Chondrocyte (in vitro differentiated cells): ENCODE data around the gene PRXL2B. TPM values are rescaled to one million over a fixed set of nuclear protein-coding genes. Genes with fewer than 3 reads are reported as not detected.
A peak's percentile ranks its signal among the peaks of the same experiment; 100 is the strongest.

Source experiments
- DNase-seq: peaks from one replicate; pipeline ENCODE4 v3.0.0; 2021; ENCODE audit warnings: mixed read lengths, low spot score
- H3K27ac Mint-ChIP-seq: one replicate; pipeline ENCODE4 v1.8.0; 2021; ENCODE audit warnings: mild to moderate bottlenecking, moderate library complexity, mixed read lengths; ENCODE audit not compliant: unreplicated experiment
- H3K27me3 Mint-ChIP-seq: 2 replicates; pipeline ENCODE4 v1.8.0; 2021; ENCODE audit warnings: low read depth, mixed read lengths
- H3K36me3 Mint-ChIP-seq: 2 replicates; pipeline ENCODE4 v1.8.0; 2021; ENCODE audit warnings: low read depth, mixed read lengths
- H3K4me1 Mint-ChIP-seq: 2 replicates; pipeline ENCODE4 v1.8.0; 2021; ENCODE audit warnings: low read depth, mild to moderate bottlenecking, mixed read lengths
- H3K4me3 Mint-ChIP-seq: one replicate; pipeline ENCODE4 v1.8.0; 2021; ENCODE audit warnings: mild to moderate bottlenecking, moderate library complexity, mixed read lengths; ENCODE audit not compliant: unreplicated experiment
- H3K9me3 Mint-ChIP-seq: 2 replicates; pipeline ENCODE4 v1.8.0; 2021; ENCODE audit warnings: low read depth, mixed read lengths
- total RNA-seq: library from RNA; stranded (reverse); gene quantifications from 3 replicates; pipeline ENCODE4 v1.2.1, GENCODE V29; 2021
- TF ChIP-seq, protein P1 (sequence below): fragments of 200-600 bp; sonication (generic); IDR thresholded peaks from 2 replicates; pipeline ENCODE4 v1.5.0; 2021; ENCODE audit warnings: antibody characterized with exemption, mild to moderate bottlenecking, moderate library complexity

PRXL2B gene
- total RNA-seq, 1 donor from 2014 or later: 25.6 TPM

DNA sequence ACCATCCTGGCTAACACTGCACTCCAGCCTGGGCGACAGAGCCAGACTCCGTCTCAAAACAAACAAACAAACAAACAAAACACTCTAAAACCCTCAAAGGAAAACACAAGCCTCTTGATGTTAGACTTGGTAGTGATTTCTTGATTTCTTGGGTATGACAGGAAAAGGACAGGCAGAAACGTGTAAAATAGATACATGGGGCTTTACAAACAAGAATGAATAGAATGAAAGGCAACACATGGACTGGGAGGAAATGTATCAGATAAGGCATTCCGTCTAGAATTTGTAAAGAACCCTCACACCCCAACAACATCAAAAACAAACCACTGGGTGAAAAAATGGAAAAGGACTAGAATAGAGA, 7.8 kb upstream of the PRXL2B start:
- Mint-ChIP-seq H3K4me1 (peaks cover 3% of the 10 kb centered on the region), H3K4me3 (no peak overlapping the region), H3K36me3 (no peaks in the 10 kb centered on the region), H3K27me3 (no peaks in the 10 kb centered on the region), H3K9me3 (peaks cover 5% of the 10 kb centered on the region), H3K27ac (no peak overlapping the region)
- TF ChIP-seq, protein P1, sequence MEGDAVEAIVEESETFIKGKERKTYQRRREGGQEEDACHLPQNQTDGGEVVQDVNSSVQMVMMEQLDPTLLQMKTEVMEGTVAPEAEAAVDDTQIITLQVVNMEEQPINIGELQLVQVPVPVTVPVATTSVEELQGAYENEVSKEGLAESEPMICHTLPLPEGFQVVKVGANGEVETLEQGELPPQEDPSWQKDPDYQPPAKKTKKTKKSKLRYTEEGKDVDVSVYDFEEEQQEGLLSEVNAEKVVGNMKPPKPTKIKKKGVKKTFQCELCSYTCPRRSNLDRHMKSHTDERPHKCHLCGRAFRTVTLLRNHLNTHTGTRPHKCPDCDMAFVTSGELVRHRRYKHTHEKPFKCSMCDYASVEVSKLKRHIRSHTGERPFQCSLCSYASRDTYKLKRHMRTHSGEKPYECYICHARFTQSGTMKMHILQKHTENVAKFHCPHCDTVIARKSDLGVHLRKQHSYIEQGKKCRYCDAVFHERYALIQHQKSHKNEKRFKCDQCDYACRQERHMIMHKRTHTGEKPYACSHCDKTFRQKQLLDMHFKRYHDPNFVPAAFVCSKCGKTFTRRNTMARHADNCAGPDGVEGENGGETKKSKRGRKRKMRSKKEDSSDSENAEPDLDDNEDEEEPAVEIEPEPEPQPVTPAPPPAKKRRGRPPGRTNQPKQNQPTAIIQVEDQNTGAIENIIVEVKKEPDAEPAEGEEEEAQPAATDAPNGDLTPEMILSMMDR: no peak
- no peak for DNase-seq

DNA sequence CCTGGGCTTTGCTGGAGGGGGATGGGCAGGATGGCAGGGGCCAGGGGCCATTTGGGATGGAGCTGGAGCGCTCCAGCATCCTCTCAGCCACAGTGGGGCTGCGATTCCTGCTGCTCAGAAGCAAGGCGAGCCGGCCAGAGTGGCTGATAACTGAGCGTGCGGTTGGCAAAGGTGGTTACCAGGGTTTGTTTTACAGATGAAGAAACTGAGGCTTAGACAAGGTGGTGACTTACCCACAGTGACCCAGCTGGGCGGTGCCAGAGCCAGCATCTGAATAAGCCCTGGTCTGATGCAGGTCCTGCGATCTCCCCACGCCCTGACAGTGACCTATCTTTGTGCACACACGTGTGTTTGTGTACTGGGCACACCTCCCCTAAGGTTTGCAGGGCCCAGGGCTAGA, 5.9 kb upstream of the PRXL2B start:
- Mint-ChIP-seq H3K27me3 (no peaks in the 10 kb centered on the region), H3K36me3 (no peaks in the 10 kb centered on the region), H3K4me3 (no peak overlapping the region), H3K27ac (no peak overlapping the region), H3K9me3 (no peaks in the 10 kb centered on the region), H3K4me1 (peaks cover 10% of the 10 kb centered on the region)
- no peak for DNase-seq
- TF ChIP-seq, protein P1: no peak

DNA sequence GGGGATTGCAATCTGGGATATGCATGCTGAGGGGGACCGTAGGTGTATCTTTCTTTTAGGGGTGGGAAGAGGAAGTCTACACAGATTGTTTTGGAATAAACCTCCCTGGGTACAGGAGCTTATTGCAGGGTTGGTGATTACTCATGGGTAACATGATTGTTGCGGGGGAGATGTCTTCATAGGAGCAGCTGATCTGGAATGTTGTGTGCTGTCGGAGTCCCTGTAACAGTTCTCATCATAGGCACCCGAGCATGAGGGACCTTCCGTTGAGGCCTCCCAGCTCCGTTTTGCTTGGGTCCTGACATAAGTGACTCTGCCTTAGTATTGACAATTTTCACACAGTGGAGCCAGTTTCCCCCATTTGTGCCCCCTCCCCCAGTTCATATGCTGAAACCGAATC, 4.2 kb upstream of the PRXL2B start:
- TF ChIP-seq, protein P1: no peak
- no peak for DNase-seq
- Mint-ChIP-seq H3K27ac (no peak overlapping the region), H3K4me1 (peaks cover 13% of the 10 kb centered on the region), H3K36me3 (no peaks in the 10 kb centered on the region), H3K27me3 (no peaks in the 10 kb centered on the region), H3K4me3 (no peak overlapping the region), H3K9me3 (no peaks in the 10 kb centered on the region)

- DNase-seq: no peak
- H3K36me3 Mint-ChIP-seq: no peaks in the 10 kb centered on the region
- H3K4me1 Mint-ChIP-seq: peaks cover 18% of the 10 kb centered on the region
- no peaks in the 10 kb centered on the region for H3K27me3 Mint-ChIP-seq
- no peak overlapping the region for H3K4me3 Mint-ChIP-seq
- TF ChIP-seq, protein P1: no peak
- H3K9me3 Mint-ChIP-seq: no peaks in the 10 kb centered on the region
- H3K27ac Mint-ChIP-seq: no peak overlapping the region
Measured at GRCh38 chr1:2583331-2583791, 3.2 kb upstream of the PRXL2B start.

- Mint-ChIP-seq H3K36me3 (no peaks in the 10 kb centered on the region), H3K9me3 (no peaks in the 10 kb centered on the region), H3K4me1 (peaks cover 18% of the 10 kb centered on the region), H3K27me3 (no peaks in the 10 kb centered on the region), H3K4me3 (no peak overlapping the region), H3K27ac (no peak overlapping the region)
- peak; percentile 59 for DNase-seq
- TF ChIP-seq, protein P1: no peak
Measured at GRCh38 chr1:2583871-2584351, 2.7 kb upstream of the PRXL2B start.
